EL (cell line): Measurements from ENCODE around the gene ROPN1.
"Not testable (repeated sequence)": the region's sequence is repeated elsewhere in the genome, so short reads cannot be mapped to it uniquely, and the experiment has no call there.

Experiments used
- DNase-seq: peaks from one replicate; pipeline ENCODE4 v3.0.0-alpha.2; 2016

Gene ROPN1

GRCh38 chr3:123991730-123992588, at the start of gene ROPN1:
TSS of gene ROPN1 (minus strand) at chr3:123992124. CDS start at chr3:123980481, 11,643 bp downstream.
- not testable (repeated sequence) for DNase-seq

GRCh38 chr3:124041553-124041952, 49.6 kb upstream of the ROPN1 start:
- no peak for DNase-seq

- DNase-seq: peak; percentile 53
These were observed 45.4 kb upstream of the ROPN1 start for GRCh38 chr3:124037326-124037725.

GRCh38 chr3:124036214-124036613, 44.3 kb upstream of the ROPN1 start:
- not testable (repeated sequence) for DNase-seq

- no peak for DNase-seq
These were observed 43.7 kb upstream of the ROPN1 start for GRCh38 chr3:124035463-124036121.

- DNase-seq: no peak
These were observed 42.9 kb upstream of the ROPN1 start for GRCh38 chr3:124034844-124035152.

GRCh38 chr3:124034016-124034843, 42.3 kb upstream of the ROPN1 start:
- DNase-seq: peak; percentile 22

- DNase-seq: no peak
These were observed 41.6 kb upstream of the ROPN1 start, which contains the start of gene KALRN for GRCh38 chr3:124033360-124034015. TSS of gene KALRN (plus strand) at chr3:124033369.

GRCh38 chr3:124032881-124033359, 41.0 kb upstream of the ROPN1 start:
- DNase-seq: peak; percentile 89

- peak; percentile 12 for DNase-seq
These were observed 40.5 kb upstream of the ROPN1 start for GRCh38 chr3:124032311-124032880.

GRCh38 chr3:124026516-124026915, 34.6 kb upstream of the ROPN1 start:
- DNase-seq: no peak

GRCh38 chr3:124023531-124023930, 31.6 kb upstream of the ROPN1 start:
- DNase-seq: not testable (repeated sequence)

- DNase-seq: no peak
These were observed 27.4 kb upstream of the ROPN1 start for GRCh38 chr3:124019291-124019690.

GRCh38 chr3:124017502-124017901, 25.6 kb upstream of the ROPN1 start:
- DNase-seq: not testable (repeated sequence)

GRCh38 chr3:124016483-124016882, 24.6 kb upstream of the ROPN1 start:
- peak; percentile 57 for DNase-seq

- peak; percentile 32 for DNase-seq
These were observed 22.5 kb upstream of the ROPN1 start for GRCh38 chr3:124014366-124014942.

- peak; percentile 47 for DNase-seq
These were observed 16.4 kb upstream of the ROPN1 start for GRCh38 chr3:124008321-124008720.

GRCh38 chr3:124007186-124007585, 15.3 kb upstream of the ROPN1 start:
- peak; percentile 89 for DNase-seq

GRCh38 chr3:124002405-124003079, 10.6 kb upstream of the ROPN1 start:
- DNase-seq: not testable (repeated sequence)

- DNase-seq: not testable (repeated sequence)
These were observed 9.4 kb upstream of the ROPN1 start for GRCh38 chr3:124001366-124001765.

GRCh38 chr3:123997543-123997942, 5.6 kb upstream of the ROPN1 start:
- peak; percentile 24 for DNase-seq
